Kasumi-1 (cell line): ENCODE measurements around the gene IP6K1.
"Not testable (repeated sequence)": the region's sequence is repeated elsewhere in the genome, so short reads cannot be mapped to it uniquely, and the experiment has no call there.

ENCODE experiments used
- DNase-seq, 2 experiments: peaks; one replicate each; lab custom pipeline; 2025; lab: John Stamatoyannopoulos, UW

Gene IP6K1

DNA sequence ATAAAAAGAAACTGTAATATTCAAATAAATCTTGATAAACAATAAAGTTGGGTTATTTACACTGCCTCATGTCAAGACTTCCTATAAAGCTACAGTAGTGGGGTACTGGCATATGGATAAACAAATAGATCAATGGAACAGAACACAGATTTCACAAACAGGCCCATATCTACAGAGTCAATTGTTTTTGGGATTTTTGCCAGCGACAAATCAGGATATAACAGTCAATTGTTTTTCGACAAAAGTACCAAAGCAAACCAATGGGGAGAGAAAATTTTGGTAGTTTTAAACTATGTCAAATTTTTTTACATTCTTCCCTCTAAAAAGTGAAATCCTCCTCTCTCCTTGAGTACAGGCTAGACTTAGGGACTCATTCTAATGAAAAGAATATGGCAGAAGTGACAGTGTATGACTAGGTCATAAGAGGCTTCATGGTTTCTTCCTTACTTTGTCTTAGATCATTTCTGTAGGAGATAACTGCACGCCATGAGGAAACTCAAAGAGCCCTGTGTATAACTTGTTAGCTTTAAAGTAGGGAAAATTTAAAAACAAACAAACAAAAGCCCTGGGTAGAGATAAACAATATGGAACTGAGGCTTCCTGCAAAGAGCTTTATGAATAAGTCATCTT lies 16.9 kb downstream of the IP6K1 start:
- no peak for DNase-seq

DNA sequence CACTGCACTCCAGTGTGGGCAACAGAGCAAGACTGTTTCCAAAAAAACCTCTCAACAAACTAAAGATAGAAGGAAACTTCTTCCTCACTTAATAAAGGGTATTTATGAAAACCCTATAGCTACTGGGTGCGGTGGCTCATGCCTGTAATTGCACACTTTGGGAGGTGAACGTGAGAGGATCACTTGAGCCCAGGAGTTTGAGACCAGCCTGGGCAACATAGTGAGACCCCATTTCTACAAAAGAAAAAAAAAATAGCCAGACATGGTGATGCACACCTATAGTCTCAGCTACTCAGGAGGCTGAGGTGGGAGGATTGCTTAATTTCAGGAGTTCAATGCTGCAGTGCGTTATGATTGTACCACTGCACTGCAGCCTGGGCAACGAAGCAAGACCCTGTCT lies 22.4 kb downstream of the IP6K1 start:
- no peak for DNase-seq

DNA sequence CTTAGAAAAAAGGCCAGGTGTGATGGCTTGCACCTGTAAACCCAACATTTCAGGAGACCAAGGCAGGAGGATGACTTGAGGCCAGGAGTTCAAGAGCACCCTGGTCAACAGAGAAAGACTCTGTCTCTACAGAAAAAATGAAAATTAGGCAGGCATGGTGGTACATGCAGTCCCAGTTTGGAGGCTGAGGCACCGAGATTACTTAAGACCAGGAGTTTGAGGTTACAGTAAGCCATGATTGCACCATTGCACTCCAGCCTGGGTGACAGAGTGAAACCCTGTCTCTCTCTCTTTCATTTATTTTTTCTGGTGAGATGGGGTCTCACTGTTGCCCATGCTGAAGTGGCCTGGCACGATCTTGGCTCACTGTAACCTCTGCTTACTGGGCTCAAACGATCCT lies 24.7 kb downstream of the IP6K1 start:
- no peak for DNase-seq

GRCh38 chr3:49759226-49759625 lies 27.1 kb downstream of the IP6K1 start:
- DNase-seq = no peak

DNA sequence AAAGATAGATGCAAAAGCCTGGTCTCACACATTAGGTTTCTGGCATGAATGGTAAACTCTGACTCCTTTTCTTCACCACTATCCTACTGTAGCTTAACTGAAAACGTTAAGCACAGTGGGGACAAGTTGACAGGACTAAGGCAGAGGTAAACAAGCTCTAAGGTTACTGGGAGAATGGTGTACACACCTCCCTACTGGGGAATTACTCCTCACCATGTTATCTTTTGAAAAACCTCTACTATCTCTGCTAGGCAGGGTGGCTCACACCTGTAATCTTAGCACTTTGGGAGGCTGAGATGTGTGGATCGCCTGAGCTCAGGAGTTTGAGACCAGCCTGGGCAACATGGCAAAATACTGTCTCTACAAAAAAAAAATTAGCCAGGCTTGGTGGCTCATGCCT lies 29.1 kb downstream of the IP6K1 start:
- no peak for DNase-seq

- DNase-seq = no peak
Observed at GRCh38 chr3:49756036-49756435, 30.3 kb downstream of the IP6K1 start.

DNA sequence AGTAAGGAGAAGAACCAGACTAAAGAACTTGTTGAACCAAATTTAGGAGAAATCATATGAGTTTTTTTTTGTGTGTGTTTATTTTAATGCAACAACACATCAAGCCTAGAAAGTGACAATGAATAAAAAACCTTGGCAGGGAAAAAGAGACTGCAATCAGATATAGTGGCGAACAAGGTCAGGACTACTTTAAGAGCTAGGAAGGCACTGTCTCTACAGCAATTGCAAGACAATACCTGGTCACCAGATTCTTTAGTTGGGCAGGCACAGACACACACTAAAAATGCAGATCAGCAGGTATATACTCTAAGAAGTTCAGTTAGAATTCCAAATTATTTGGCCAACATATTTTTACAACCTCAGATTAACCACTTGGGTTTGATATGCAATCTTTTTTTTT lies 31.8 kb downstream of the IP6K1 start:
- no peak for DNase-seq

- no peak for DNase-seq
Observed at GRCh38 chr3:49751501-49751900, 34.8 kb downstream of the IP6K1 start.

GRCh38 chr3:49750056-49750455 lies 36.3 kb downstream of the IP6K1 start:
- DNase-seq = no peak

DNA sequence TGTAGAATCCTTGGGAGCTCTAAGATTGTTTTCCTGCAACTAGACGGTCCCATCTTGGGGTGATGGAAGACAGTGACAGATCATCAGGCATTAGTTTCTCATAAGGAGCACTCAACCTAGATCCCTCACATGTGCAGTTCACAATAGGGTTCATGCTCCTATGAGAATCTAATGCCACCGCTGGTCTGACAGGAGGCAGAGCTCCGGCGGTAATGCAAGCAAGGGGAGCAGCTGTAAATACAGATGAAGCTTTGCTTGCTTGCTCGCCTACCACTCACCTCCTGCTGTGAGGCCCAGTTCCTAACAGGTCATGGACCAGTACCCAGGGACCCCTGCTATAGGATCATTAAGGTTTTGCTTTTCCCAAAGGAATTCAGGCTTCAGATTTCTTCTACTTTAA lies 37.5 kb downstream of the IP6K1 start:
- DNase-seq = not testable (repeated sequence)

GRCh38 chr3:49747792-49748480 lies 38.4 kb downstream of the IP6K1 start:
- DNase-seq = no peak

- peak in 1 of 2 experiments; percentile 6 for DNase-seq
Observed at GRCh38 chr3:49745986-49746385, 40.4 kb downstream of the IP6K1 start.

GRCh38 chr3:49740427-49740826 lies 45.9 kb downstream of the IP6K1 start:
- DNase-seq = no peak

DNA sequence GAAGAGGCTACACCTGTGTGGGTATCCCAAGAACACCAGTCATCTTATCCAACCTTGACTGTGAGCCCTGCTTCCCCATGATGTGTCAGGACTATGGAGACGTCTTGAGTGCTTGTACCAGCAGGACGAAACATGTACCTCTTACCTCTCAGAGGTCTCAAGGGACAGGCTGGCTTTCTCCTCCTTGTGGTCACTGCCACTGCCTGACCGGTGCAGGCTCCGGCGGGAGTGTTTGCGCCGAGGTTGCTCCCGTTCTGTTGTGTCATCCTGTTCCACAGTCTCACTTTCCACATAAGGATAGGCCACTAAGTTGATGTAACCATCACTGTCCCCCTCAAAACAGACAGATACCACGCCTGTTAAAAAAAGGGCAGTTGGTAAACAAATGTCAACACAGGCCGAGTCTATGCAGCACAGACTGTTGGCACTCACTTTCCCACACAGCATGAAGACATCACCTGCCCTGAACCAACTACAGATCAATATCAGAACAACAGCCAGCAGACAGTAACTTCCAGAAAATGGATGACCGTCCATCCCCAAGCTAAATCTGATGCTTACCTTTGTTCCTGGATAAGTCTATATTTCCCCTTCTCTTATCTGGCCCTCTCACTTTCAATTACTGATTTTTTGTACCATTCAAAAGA lies 48.2 kb downstream of the IP6K1 start:
- no peak for DNase-seq

DNA sequence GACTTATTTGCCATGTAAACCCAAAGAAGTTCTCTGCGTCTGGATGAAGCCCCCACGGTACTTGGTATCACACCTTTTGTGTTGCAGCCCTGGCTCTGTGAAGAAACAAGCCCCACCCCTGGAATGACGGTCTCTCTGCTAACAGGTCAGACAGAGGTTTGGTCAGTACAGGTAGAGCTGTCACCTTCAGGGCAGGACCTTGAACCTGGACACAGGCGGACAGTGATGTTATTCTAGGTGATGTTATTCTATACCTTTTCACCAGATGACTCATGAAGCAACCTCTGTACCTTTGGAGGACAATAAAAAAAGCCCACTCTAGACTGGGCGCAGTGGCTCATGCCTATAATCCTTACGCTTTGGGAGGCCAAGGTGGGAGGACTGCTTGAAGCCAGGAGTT lies 51.6 kb downstream of the IP6K1 start:
- no peak for DNase-seq

DNA sequence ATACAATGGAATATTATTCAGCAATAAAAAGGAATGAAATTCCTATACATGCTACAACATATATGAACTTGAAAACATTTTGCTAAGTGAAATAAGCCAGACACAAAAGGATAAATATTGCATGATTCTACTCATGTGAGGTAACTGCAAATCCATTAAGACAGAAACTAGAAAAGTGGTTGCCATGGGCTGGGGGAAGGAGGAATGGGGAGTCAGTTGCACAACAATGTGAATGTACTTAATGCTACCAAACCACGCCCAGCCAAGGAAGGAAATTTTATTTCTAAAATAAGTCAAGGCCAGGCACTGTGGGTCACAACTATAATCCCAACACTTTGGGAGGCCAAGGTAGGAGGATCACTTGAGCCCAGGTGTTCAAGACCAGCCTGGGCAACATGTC lies 52.8 kb downstream of the IP6K1 start:
- no peak for DNase-seq

GRCh38 chr3:49732597-49732996 lies 53.7 kb downstream of the IP6K1 start:
- DNase-seq = no peak

DNA sequence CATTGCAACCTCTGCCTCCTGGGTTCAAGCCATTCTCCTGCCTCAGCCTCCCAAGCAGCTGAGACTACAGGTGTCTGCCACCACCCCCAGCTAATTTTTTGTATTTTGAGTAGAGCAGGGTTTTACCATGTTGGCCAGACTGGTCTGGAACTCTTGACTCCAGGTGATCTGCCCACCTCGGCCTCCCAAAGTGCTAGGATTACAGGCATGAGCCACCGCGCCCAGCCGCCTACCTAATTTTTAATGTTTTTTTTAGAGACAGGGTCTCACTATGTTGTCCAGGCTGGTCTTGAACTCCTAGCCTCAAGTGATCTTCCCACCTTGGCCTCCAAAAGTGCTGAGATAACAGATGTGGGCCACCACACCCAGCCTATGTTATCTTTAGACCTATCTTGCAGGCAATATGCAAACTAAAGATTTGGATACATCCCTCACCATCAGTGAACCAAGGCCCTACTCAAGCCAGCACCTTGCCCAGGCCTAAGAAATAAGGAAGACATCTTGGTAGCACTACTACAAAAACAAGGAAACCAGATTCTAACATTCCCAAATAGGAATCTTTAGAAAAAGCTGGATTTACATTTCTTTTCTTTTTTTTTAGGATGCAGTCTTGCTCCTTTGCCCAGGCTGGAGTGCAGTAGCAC lies 56.3 kb downstream of the IP6K1 start:
- no peak for DNase-seq

GRCh38 chr3:49727924-49728361 lies 58.4 kb downstream of the IP6K1 start:
- no peak for DNase-seq

DNA sequence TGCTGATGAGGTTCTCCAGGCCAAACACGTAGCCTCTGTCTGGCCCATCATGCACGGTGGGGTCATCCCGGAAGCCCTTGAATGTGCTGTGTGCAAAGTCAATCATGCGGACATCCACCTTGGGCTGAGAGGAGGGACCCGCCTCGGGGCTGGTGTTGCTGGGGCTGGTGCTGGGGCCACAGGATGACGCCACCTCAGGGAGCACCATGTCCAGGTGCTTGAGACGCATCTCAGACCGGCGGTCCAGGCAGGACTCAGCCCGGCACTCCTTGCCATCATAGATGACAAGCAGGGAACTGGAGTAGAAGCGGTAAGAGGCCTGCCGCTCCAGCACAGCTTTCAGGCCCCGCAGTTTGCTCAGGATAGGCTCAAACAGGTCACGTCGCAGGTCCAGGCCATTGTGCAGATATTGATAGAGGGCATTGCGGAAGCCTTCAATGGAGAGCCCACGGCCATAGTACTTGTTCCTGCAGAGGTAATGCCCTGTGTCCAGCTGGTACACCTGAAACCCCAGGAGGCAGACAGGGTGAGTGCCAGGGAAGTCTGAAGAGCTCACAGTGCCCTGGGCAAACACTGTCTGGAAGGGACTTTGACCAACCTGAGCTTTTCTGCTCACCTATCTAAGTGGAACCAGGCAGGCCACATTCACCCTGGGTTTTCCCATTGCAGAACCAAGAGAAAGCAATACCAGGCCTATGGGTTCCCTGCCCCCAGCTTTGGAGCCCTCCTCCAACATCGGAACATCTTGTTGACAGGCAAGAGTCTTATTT lies 59.0 kb downstream of the IP6K1 start:
- DNase-seq = no peak

GRCh38 chr3:49725906-49726681 lies 60.2 kb downstream of the IP6K1 start:
- no peak for DNase-seq
